Spleen (tissue), 11 donors: ENCODE measurements around the gene FOXK2. TPM values are rescaled to one million over a fixed set of nuclear protein-coding genes. Genes with fewer than 3 reads are reported as not detected.

Source experiments
- DNase-seq: peaks from one replicate; pipeline ENCODE4 v3.0.0-alpha.2; 2020
- H3K27ac ChIP-seq, 8 donors: fragments of 200-600 bp; sonication (generic) in 7 of 8; 1 replicate in 4 of 8; 2 replicates in 4 of 8; pipeline versions ENCODE4 v1.5.0 to v1.8.0; 2016 to 2021; ENCODE audit warnings: inconsistent platforms in 4 of 8, mild to moderate bottlenecking in 4 of 8, moderate library complexity in 1 of 8
- H3K27me3 ChIP-seq, 7 donors: fragments of 200-600 bp; sonication (generic) in 6 of 7; replicated peaks in 1 of 7; 1 replicate in 4 of 7; 2 replicates in 3 of 7; pipeline versions ENCODE4 v1.5.0 to v1.8.0; 2016 to 2021; ENCODE audit warnings: inconsistent platforms in 3 of 7, mild to moderate bottlenecking in 1 of 7
- H3K36me3 ChIP-seq, 6 donors: fragments of 200-600 bp; sonication (generic) in 5 of 6; 1 replicate in 4 of 6; 2 replicates in 2 of 6; pipeline versions ENCODE4 v1.5.0 to v1.8.0; 2016 to 2021; ENCODE audit warnings: inconsistent platforms in 2 of 6
- H3K4me1 ChIP-seq, 6 donors: fragments of 200-600 bp; sonication (generic) in 5 of 6; 1 replicate in 3 of 6; 2 replicates in 3 of 6; pipeline versions ENCODE4 v1.5.0 to v1.8.0; 2016 to 2021; ENCODE audit warnings: inconsistent platforms in 3 of 6
- H3K4me3 ChIP-seq, 8 donors: fragments of 200-600 bp; sonication (generic) in 7 of 8; 1 replicate in 4 of 8; 2 replicates in 4 of 8; pipeline versions ENCODE4 v1.5.0 to v1.8.0; 2016 to 2021; ENCODE audit warnings: inconsistent platforms in 4 of 8, mild to moderate bottlenecking in 4 of 8, moderate library complexity in 2 of 8
- H3K9me3 ChIP-seq, 8 donors: fragments of 200-600 bp; sonication (generic) in 7 of 8; 1 replicate in 4 of 8; 2 replicates in 4 of 8; pipeline versions ENCODE4 v1.5.0 to v1.8.0; 2016 to 2021; ENCODE audit warnings: inconsistent platforms in 4 of 8
- CTCF ChIP-seq, 11 experiments: fragments of 200-600 bp in 7 of 11; fragments of 450-650 bp in 4 of 11; sonication (generic) in 4 of 11; IDR thresholded peaks in 8 of 11; conservative IDR thresholded peaks in 3 of 11; 1 replicate in 7 of 11; 2 replicates in 4 of 11; pipeline versions ENCODE4 v1.4.0 to v1.8.0; 2016 to 2021; ENCODE audit warnings: antibody characterized with exemption in 11 of 11, inconsistent platforms in 4 of 11, mild to moderate bottlenecking in 1 of 11
- POLR2A ChIP-seq, 3 donors: fragments of 450-650 bp; IDR thresholded peaks; one replicate each; pipeline ENCODE4 v1.5.1; 2017; ENCODE audit warnings: antibody characterized with exemption in 3 of 3, mild to moderate bottlenecking in 1 of 3
- POLR2AphosphoS5 ChIP-seq, 3 donors: sonication (generic); formaldehyde crosslinking; IDR thresholded peaks; one replicate each; pipeline ENCODE4 v1.5.1; 2017; ENCODE audit warnings: antibody characterized with exemption in 3 of 3
- WGBS, 5 donors: extraction: QIAGEN DNeasy Blood & Tissue Kit in 3 of 5; methylation state at CpG; one replicate each; pipeline versions ENCODE4 v1.1.5 to v1.1.7; 2013 to 2018; 5-methylcytosine and 5-hydroxymethylcytosine counted together
- intact Hi-C: fragments of 100-400 bp; cut with DNase I; formaldehyde crosslinking; loops from one replicate; pipeline ENCODE4 v1.15.0; 2023; ENCODE audit warnings: low total_unique reads
- polyA plus RNA-seq, 3 donors: library from polyadenylated mRNA; stranded (reverse); fragments of 200-250 nt; gene quantifications; one replicate each; pipeline ENCODE4 v1.2.1, GENCODE V29; 2013
- total RNA-seq, 7 donors: library from RNA; depleted of rRNA in 3 of 7; stranded (reverse); fragments of >200 nt in 3 of 7; fragmentation: NEBNext Ultra II Directional in 4 of 7; extraction: Animal tissue kit (Norgen Biotek cat#: 25700) in 4 of 7; gene quantifications; one replicate each; pipeline versions ENCODE4 v1.1.0 to v1.2.1, GENCODE V29; 2016 to 2021
- donor health status: healthy with polysubstance abuse.
- donor health status: DM: no; HTN: no; CAD: no; lungs with moderate emphysema.
- donor health status: DM: no; HTN: no; CAD: no.
- donor health status: Bipolar disorder and iron deficiency.
- donor health status: healthy.
- donor health status: DM: no; HTN: no; CAD: no.
- donor health status: DM: yes; HTN: yes; CAD: no.

FOXK2 gene
- total and polyA plus RNA-seq, 10 donors: 10.4 to 55.1 (median 45.2) TPM

DNA sequence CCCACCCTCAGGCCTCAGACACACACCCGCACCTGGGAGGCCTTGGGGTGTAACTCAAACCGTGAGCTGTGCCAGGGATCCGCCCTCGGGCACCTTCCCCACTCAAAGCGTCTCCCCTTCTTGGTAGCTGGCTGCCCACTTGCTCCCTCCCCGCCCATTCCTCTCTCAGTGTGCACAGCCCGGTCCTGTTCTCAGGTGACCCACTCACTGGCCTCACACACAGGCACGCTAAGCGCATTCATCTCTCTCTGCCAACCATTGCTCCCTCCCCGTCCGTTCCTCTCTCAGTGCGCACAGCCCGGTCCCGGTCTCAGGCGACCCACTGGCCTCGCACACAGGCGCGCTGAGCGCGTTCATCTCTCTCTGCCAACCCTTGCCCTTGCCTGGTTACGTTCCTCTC lies 107.9 kb downstream of the FOXK2 start:
- Histone ChIP-seq H3K4me1 (peaks cover 0 to 29% (median 8%) of the 10 kb centered on the region in 6 donors), H3K27me3 (no peaks in the 10 kb centered on the region), H3K36me3 (peaks cover 2 to 96% (median 76%) of the 10 kb centered on the region in 6 donors), H3K4me3 (no peak overlapping the region), H3K27ac (peak overlapping the region in 3 of 8 donors; percentile 44 to 68 (median 66)), H3K9me3 (no peaks in the 10 kb centered on the region)
- intact Hi-C loops: no loop called here
- TF ChIP-seq POLR2AphosphoS5 (IDR thresholded peaks at IDR 0.05): peak in 2 of 3 donors; percentile 5 to 67
- no peak for TF ChIP-seq POLR2A (IDR thresholded peaks at IDR 0.05)
- 92 to 94% (median 94%) methylated on average over 21 of the region's 21 CpGs for WGBS, 5 donors
- DNase-seq: peak; percentile 60

GRCh38 chr17:82629748-82630147 lies 110.2 kb downstream of the FOXK2 start:
- H3K4me1 ChIP-seq: peaks cover 0 to 42% (median 15%) of the 10 kb centered on the region in 6 donors
- peak; percentile 21 for DNase-seq
- H3K9me3 ChIP-seq: no peaks in the 10 kb centered on the region
- H3K36me3 ChIP-seq: peaks cover 0 to 96% (median 70%) of the 10 kb centered on the region in 6 donors
- H3K4me3 ChIP-seq: no peak overlapping the region
- no peaks in the 10 kb centered on the region for H3K27me3 ChIP-seq
- TF ChIP-seq CTCF (IDR thresholded peaks at IDR 0.05 in 8 of 11, conservative IDR thresholded peaks at IDR 0.05 in 3 of 11) (no peak), POLR2AphosphoS5 (IDR thresholded peaks at IDR 0.05) (no peak), POLR2A (IDR thresholded peaks at IDR 0.05) (no peak)
- WGBS, 5 donors: 84 to 93% (median 87%) methylated on average over 8 of the region's 8 CpGs
- H3K27ac ChIP-seq: no peak overlapping the region
- intact Hi-C loops: no loop called here

DNA sequence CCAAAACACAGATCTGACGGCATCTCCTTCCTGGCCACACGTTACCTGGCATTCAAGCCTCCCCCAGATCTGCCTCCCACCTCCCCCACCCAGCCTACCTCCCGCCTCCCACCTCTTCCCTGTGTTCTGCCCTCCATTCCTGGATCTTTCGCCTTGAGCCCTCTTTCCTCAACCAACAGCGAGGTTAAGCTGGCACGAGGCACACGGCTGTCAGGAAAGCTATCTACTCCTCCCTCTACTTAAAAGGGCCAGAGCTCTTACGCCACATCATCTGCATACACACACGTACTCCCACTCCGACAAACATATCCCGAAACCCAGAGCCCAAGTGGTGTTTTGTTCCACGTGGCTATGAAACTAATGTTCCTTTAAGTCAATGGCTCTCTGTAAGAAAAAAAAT lies 110.7 kb downstream of the FOXK2 start:
- no peaks in the 10 kb centered on the region for H3K9me3 ChIP-seq
- H3K27ac ChIP-seq: no peak overlapping the region
- DNase-seq: peak; percentile 17
- intact Hi-C loops: no loop called here
- peaks cover 0 to 94% (median 67%) of the 10 kb centered on the region in 6 donors for H3K36me3 ChIP-seq
- H3K27me3 ChIP-seq: no peaks in the 10 kb centered on the region
- peaks cover 0 to 46% (median 15%) of the 10 kb centered on the region in 6 donors for H3K4me1 ChIP-seq
- no peak for TF ChIP-seq CTCF (IDR thresholded peaks at IDR 0.05 in 8 of 11, conservative IDR thresholded peaks at IDR 0.05 in 3 of 11)
- TF ChIP-seq POLR2AphosphoS5 (IDR thresholded peaks at IDR 0.05): no peak
- no peak for TF ChIP-seq POLR2A (IDR thresholded peaks at IDR 0.05)
- 87 to 94% (median 93%) methylated on average over 12 of the region's 12 CpGs for WGBS, 5 donors
- no peak overlapping the region for H3K4me3 ChIP-seq

DNA sequence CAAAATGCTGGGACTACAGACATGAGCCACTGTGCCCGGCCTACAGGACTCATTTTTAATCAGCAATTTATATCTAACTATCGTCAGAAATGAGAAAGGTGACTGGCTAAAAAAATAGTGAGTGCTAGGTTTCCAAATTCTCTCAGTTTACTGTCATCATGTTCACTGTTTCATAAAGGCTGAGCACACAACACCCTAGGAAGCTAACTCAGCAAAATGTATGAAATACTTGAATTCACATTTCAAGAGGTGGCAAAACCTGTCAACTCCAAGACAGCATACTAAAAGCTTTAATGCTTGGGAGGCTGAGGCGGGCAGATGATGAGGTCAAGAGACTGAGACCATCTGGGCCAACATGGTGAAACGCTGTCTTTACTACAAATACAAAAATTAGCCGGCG lies 112.0 kb downstream of the FOXK2 start:
- no peaks in the 10 kb centered on the region for H3K27me3 ChIP-seq
- peak; percentile 16 for DNase-seq
- H3K9me3 ChIP-seq: peaks cover 0 to 2% (median under 1%) of the 10 kb centered on the region in 8 donors
- no peak overlapping the region for H3K27ac ChIP-seq
- TF ChIP-seq POLR2AphosphoS5 (IDR thresholded peaks at IDR 0.05): no peak
- TF ChIP-seq POLR2A (IDR thresholded peaks at IDR 0.05): no peak
- no peak for TF ChIP-seq CTCF (IDR thresholded peaks at IDR 0.05 in 8 of 11, conservative IDR thresholded peaks at IDR 0.05 in 3 of 11)
- H3K4me3 ChIP-seq: no peak overlapping the region
- intact Hi-C loops: no loop called here
- H3K4me1 ChIP-seq: peaks cover 0 to 49% (median 15%) of the 10 kb centered on the region in 6 donors
- 66 to 87% (median 73%) methylated on average over 6 of the region's 6 CpGs for WGBS, 5 donors
- peaks cover 0 to 94% (median 54%) of the 10 kb centered on the region in 6 donors for H3K36me3 ChIP-seq
